DMS153 (cell line): ENCODE results near the gene CPT1C.

Experiments
- DNase-seq: peaks from one replicate; lab custom pipeline; 2025; lab: John Stamatoyannopoulos, UW

CPT1C gene

DNA sequence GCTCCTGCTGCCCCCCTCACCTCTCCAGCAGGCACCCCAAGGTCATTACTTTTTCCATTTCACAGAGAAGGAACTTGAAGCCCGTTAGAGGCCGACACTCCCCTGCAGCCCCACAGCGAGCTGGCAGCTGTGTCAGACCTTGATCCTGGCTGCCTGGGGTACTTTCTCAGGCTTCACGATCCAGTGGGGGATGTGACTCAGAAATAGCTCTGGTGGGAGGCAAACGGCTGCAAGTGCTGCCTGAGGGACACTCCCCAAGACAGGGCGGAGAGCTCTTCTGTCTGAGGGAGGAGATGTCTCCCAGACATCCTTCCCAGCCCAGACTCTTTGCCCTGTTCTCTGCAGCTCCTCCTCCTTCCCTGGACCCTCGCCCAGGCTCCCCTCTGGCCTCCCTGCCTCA lies 67.4 kb downstream of the CPT1C start:
- DNase-seq, result no peak

DNA sequence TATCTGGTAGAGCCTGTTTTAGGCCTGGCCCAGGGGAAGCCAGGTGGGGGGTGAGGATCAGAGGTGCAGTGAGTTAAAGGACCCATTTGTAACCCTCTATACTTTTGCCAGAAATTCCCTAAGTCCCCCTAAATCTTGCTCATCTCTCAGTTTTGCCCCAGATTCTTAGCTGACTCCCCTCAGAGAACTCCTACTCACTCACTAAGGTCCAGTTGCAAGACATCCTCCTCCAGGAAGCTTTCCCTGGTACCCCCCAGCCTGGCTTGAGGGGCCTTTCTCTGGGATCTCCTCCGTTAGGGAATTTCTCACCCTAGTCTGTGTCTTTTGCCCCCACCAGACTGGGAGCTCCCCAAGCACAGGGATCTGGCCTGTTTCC lies 70.3 kb downstream of the CPT1C start:
- no peak for DNase-seq

DNA sequence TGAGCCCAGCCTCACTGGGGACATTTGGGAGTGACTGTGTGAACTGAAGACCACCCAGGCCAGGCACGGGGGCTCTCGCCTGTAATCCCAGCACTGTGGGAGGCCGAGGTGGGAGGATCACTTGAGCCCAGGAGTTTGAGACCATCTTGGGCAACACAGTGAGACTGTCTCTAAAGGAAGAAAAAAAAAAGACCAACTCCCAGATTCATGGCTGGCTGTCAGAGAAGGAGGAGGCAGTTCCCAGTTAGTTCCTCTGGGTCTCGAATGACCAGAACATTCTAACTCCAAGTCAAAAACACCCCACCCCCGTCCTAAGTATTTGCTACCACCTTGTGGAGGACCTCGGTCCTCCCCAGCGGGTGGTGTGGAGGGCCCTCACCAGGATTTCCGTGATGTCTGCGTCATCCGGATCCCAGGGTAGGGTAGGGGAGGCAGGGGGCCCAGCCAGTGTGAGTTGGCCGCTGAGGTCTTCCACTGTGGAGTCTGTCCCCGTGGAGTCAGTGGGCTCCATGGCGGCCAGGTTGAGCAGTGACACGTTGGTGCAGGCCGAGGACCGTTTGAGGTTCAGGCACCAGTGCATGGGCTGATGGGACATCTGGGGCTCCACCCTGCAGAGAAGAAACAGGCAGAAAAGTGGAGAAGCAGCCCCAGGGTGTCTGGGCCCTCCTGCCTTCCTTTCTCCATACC lies 70.9 kb downstream of the CPT1C start:
- DNase-seq, result no peak

DNA sequence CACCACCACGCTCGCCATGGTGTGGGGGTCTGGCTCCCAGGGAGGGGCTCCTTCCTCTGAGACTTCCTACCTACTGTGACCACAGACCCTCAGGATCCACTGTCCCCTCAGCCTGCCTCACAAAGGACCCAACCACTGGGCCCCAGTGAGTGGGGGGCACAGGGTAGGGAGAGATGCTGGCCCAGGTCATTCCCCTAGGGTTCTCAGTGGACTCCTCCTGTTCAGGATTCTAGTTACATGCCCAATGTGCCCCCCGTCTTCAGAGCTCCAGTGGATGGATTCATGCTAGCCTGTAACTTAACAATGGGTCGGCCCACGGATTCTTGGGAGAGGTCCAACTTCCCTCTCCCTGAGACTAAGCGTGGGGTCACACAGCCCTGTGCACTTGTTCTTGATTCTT lies 72.3 kb downstream of the CPT1C start, which contains the start of gene TSKS:
Gene TSKS (minus strand): TSS at position 77 of the 400 bp plus-strand sequence. CDS start 59 bp downstream, at position 18.
- no peak for DNase-seq
